ACC112 (cell line): ENCODE data around the gene ARPC1B.
"Not testable (repeated sequence)": the region's sequence is repeated elsewhere in the genome, so short reads cannot be mapped to it uniquely, and the experiment has no call there.

Experiments
- H2AFZ ChIP-seq: fragments of 200-600 bp; sonication (generic); one replicate; pipeline ENCODE4 v1.6.0; 2017; ENCODE audit warnings: antibody characterized with exemption, low read length; ENCODE audit not compliant: unreplicated experiment
- H3K27ac ChIP-seq: fragments of 200-600 bp; sonication (generic); 2 replicates; pipeline ENCODE4 v1.5.1; 2014; ENCODE audit warnings: low read depth, mild to moderate bottlenecking, antibody characterized with exemption, low read length, moderate library complexity
- H3K27me3 ChIP-seq: fragments of 200-600 bp; sonication (generic); 2 replicates; pipeline ENCODE4 v1.6.1; 2014; ENCODE audit warnings: mild to moderate bottlenecking, antibody characterized with exemption, low read length, moderate library complexity, mixed read lengths; ENCODE audit not compliant: insufficient read depth
- H3K36me3 ChIP-seq: fragments of 200-600 bp; sonication (generic); 2 replicates; pipeline ENCODE4 v1.6.1; 2016; ENCODE audit warnings: mild to moderate bottlenecking, antibody characterized with exemption, low read length, moderate library complexity, mixed read lengths; ENCODE audit not compliant: insufficient read depth
- H3K4me1 ChIP-seq: fragments of 200-600 bp; sonication (generic); one replicate; pipeline ENCODE4 v1.6.1; 2016; ENCODE audit warnings: low read length, mixed read lengths; ENCODE audit not compliant: insufficient read depth, unreplicated experiment, control insufficient read depth
- H3K4me3 ChIP-seq: fragments of 200-600 bp; sonication (generic); 2 replicates; pipeline ENCODE4 v1.5.1; 2014; ENCODE audit warnings: mild to moderate bottlenecking, low read depth, low read length
- H3K79me2 ChIP-seq: fragments of 200-600 bp; sonication (generic); one replicate; pipeline ENCODE4 v1.6.0; 2016; ENCODE audit warnings: low read length; ENCODE audit not compliant: control insufficient read depth, unreplicated experiment, insufficient read depth

Gene ARPC1B

DNA sequence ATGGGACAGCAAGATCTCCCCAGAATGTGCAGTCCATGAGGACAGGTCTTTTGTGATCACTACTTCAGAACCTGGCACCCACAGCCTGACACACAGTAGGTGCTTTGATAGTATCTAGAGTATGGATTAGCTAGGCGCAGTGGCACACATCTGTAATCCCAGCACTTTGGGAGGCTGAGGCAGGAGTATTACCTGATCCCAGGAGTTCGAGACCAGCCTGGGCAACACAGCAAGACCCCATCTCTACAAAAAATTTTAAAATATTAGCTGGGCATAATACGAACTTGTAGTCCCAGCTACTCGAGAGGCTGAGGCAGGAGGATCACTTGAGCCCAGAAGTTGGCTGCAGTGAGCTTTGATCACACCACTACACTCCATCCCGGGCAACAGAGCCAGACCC, 22.3 kb upstream of the ARPC1B start:
- Histone ChIP-seq H3K27ac (no peak overlapping the region), H3K4me1 (no peaks in the 10 kb centered on the region), H3K27me3 (no peaks in the 10 kb centered on the region), H3K36me3 (peaks cover 30% of the 10 kb centered on the region), H2AFZ (no peak overlapping the region), H3K79me2 (peaks cover 3% of the 10 kb centered on the region), H3K4me3 (no peak overlapping the region)

GRCh38 chr7:99355098-99355497, 19.4 kb upstream of the ARPC1B start:
- H3K36me3 ChIP-seq: peaks cover 21% of the 10 kb centered on the region

DNA sequence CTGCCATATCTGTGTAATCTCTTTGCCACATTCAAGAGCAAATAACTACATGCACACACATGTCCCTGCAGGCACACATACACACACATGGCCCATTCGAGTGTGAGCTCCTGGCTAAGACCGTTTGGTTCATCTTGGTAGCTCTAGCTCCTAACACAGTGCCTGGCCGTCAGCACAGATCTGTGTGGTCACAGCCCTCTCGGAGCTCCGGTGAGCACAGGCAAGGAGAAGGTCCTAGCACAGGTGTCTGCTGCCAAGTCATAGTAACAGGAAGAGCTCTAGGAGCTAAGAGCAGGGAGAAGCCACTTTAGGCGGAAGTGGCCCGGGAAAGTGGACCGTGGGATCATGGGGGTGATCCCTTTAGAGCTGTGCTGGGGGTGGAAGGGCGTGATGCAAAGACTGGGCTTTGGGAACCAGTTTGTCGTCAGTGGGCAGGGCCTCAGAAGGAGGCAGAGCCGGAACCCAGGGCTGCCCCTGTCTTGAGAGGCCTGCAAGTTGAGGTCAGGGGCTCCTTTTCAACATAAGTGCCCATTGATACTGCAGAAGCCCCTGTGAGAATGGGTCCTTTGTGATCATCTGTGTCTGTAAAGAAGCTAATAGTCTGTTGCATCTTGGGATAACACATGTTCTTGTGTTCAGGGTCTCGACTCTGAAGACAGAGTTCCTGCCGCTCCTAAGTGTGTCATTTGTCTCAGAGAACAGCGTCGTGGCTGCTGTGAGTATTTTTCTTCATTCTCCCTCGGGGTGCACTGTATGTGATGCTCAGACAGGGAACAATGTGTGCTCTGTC, 16.6 kb upstream of the ARPC1B start:
- no peaks in the 10 kb centered on the region for H3K79me2 ChIP-seq
- H3K27me3 ChIP-seq: no peaks in the 10 kb centered on the region
- H3K4me3 ChIP-seq: no peak overlapping the region
- H3K27ac ChIP-seq: no peak overlapping the region
- H3K4me1 ChIP-seq: peaks cover 3% of the 10 kb centered on the region
- H2AFZ ChIP-seq: no peak overlapping the region
- peaks cover 14% of the 10 kb centered on the region for H3K36me3 ChIP-seq

More at GRCh38 chr7:99355098-99355497, 19.4 kb upstream of the ARPC1B start:
- no peak overlapping the region for H3K4me3 ChIP-seq
- no peaks in the 10 kb centered on the region for H3K79me2 ChIP-seq
- no peak overlapping the region for H3K27ac ChIP-seq
- H2AFZ ChIP-seq: no peak overlapping the region
- H3K4me1 ChIP-seq: no peaks in the 10 kb centered on the region
- no peaks in the 10 kb centered on the region for H3K27me3 ChIP-seq

- not testable (repeated sequence) for H2AFZ ChIP-seq, H3K4me1 ChIP-seq, H3K27ac ChIP-seq, H3K4me3 ChIP-seq, H3K79me2 ChIP-seq, H3K27me3 ChIP-seq
- H3K36me3 ChIP-seq: peaks cover 17% of the 10 kb centered on the region
These were observed 16.0 kb upstream of the ARPC1B start for GRCh38 chr7:99358521-99358920.

- H3K4me1 ChIP-seq: peaks cover 3% of the 10 kb centered on the region
- no peak overlapping the region for H2AFZ ChIP-seq
- no peak overlapping the region for H3K27ac ChIP-seq
- H3K36me3 ChIP-seq: peaks cover 14% of the 10 kb centered on the region
- H3K27me3 ChIP-seq: no peaks in the 10 kb centered on the region
- H3K79me2 ChIP-seq: no peaks in the 10 kb centered on the region
- H3K4me3 ChIP-seq: no peak overlapping the region
These were observed 14.9 kb upstream of the ARPC1B start for GRCh38 chr7:99359465-99360154.

- H3K79me2 ChIP-seq: no peaks in the 10 kb centered on the region
- H3K27ac ChIP-seq: peak overlapping the region; percentile 37; the same call in 1 of the 2 replicates
- H3K36me3 ChIP-seq: peaks cover 14% of the 10 kb centered on the region
These were observed 11.7 kb upstream of the ARPC1B start for GRCh38 chr7:99362801-99363200.

GRCh38 chr7:99363286-99363685, 11.2 kb upstream of the ARPC1B start:
- Histone ChIP-seq H3K36me3 (peaks cover 14% of the 10 kb centered on the region), H3K4me1 (peaks cover 3% of the 10 kb centered on the region), H2AFZ (no peak overlapping the region), H3K4me3 (no peak overlapping the region), H3K27ac (peak overlapping the region; percentile 22; the same call in 1 of the 2 replicates), H3K79me2 (no peaks in the 10 kb centered on the region), H3K27me3 (no peaks in the 10 kb centered on the region)

More at GRCh38 chr7:99362801-99363200, 11.7 kb upstream of the ARPC1B start:
- Histone ChIP-seq H3K4me3 (no peak overlapping the region), H3K4me1 (peaks cover 3% of the 10 kb centered on the region), H3K27me3 (no peaks in the 10 kb centered on the region), H2AFZ (no peak overlapping the region)

- Histone ChIP-seq H3K27ac (no peak overlapping the region), H2AFZ (no peak overlapping the region), H3K4me3 (no peak overlapping the region), H3K4me1 (peaks cover 3% of the 10 kb centered on the region), H3K36me3 (peaks cover 11% of the 10 kb centered on the region), H3K27me3 (no peaks in the 10 kb centered on the region), H3K79me2 (no peaks in the 10 kb centered on the region)
These were observed 9.0 kb upstream of the ARPC1B start for GRCh38 chr7:99365318-99366141.

- Histone ChIP-seq H3K27ac (no peak overlapping the region), H3K79me2 (no peaks in the 10 kb centered on the region), H3K36me3 (peaks cover 11% of the 10 kb centered on the region), H3K4me1 (peaks cover 3% of the 10 kb centered on the region), H3K27me3 (no peaks in the 10 kb centered on the region), H2AFZ (no peak overlapping the region), H3K4me3 (no peak overlapping the region)
These were observed 7.9 kb upstream of the ARPC1B start for GRCh38 chr7:99366646-99367045.

DNA sequence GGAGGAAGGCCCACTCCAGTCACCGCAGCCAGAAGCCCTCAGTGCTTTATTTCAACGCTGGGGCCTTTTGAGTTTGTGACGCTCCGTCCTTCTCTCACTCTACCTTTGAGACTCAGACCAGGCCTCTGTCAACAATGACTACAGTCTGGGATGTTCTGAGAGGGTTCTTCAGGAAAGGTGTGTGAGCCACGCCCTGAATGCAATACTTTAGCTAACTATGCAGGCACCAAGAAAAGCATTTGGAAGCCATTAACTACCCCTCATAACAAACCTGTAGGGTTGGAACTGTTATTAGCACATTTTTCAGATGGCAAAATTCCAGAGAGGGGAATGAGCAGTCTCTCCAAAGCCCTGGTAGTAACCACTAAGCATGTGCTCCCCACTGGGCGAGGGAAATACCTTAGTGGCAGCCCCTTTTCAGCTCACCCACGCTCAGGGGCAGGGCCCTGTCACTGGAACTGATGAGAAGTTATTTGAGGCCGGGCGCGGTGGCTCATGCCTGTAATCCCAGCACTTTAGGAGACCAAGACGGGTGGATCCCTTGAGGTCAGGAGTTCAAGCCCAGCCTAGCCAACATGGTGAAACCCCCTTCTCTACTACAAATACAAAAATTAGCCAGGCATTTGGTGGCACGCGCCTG, 5.7 kb upstream of the ARPC1B start:
- Histone ChIP-seq H3K4me1 (no peaks in the 10 kb centered on the region), H3K4me3 (no peak overlapping the region), H3K27me3 (no peaks in the 10 kb centered on the region), H3K36me3 (peaks cover 7% of the 10 kb centered on the region), H2AFZ (no peak overlapping the region), H3K27ac (no peak overlapping the region), H3K79me2 (no peaks in the 10 kb centered on the region)
